ENCODE measurements around the gene RAD51B.

DNA sequence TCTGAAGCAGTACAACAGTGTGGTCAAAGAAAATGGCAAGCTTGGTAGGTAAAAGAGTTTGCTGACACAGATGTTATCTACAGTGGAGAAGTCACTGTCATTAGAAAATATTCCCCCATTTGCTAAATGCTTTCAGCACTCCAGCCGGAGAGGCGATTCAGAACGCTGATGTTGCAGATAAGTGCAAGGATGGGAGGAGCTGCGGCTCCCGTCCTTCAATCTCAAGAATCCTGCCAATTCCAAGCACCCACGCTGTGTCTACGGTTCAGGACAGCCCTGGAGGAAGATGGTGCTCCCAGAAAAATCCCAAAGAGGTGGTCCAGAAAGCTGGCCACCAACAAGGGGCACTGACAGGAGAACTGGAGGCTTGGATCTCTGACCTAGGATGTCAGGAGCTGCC is 894.2 kb downstream of the RAD51B start:
- TF ChIP-seq, protein P1, sequence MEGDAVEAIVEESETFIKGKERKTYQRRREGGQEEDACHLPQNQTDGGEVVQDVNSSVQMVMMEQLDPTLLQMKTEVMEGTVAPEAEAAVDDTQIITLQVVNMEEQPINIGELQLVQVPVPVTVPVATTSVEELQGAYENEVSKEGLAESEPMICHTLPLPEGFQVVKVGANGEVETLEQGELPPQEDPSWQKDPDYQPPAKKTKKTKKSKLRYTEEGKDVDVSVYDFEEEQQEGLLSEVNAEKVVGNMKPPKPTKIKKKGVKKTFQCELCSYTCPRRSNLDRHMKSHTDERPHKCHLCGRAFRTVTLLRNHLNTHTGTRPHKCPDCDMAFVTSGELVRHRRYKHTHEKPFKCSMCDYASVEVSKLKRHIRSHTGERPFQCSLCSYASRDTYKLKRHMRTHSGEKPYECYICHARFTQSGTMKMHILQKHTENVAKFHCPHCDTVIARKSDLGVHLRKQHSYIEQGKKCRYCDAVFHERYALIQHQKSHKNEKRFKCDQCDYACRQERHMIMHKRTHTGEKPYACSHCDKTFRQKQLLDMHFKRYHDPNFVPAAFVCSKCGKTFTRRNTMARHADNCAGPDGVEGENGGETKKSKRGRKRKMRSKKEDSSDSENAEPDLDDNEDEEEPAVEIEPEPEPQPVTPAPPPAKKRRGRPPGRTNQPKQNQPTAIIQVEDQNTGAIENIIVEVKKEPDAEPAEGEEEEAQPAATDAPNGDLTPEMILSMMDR (IDR thresholded peaks at IDR 0.05), result no peak
- TF ChIP-seq POLR2AphosphoS5 (IDR thresholded peaks at IDR 0.05; ENCODE audit: low read depth, low read length), result no peak
